H1 (cell line): ENCODE measurements around the gene PHOSPHO1. TPM values are rescaled to one million over a fixed set of nuclear protein-coding genes. Genes with fewer than 3 reads are reported as not detected.

Source experiments
- CBX8 ChIP-seq: fragments of 300-800, 300-1000 bp; sonication (generic); IDR thresholded peaks from 2 replicates; pipeline ENCODE4 v1.7.1; 2016; ENCODE audit warnings: low read depth, low read length, borderline replicate concordance
- CHD7 ChIP-seq: fragments of 300-600 bp; sonication (generic); IDR thresholded peaks from 2 replicates; pipeline ENCODE4 v1.7.1; 2012; ENCODE audit warnings: low read length, moderate library complexity, mild to moderate bottlenecking, inconsistent platforms; ENCODE audit not compliant: insufficient replicate concordance
- CREB1 ChIP-seq: IDR thresholded peaks from 2 replicates; pipeline ENCODE4 v1.6.1; 2012; ENCODE audit warnings: inconsistent platforms
- EGR1 ChIP-seq: IDR thresholded peaks from 2 replicates; pipeline ENCODE4 v1.6.1; 2011; ENCODE audit warnings: low read depth, low read length, borderline replicate concordance
- GTF2F1 ChIP-seq: IDR thresholded peaks from 2 replicates; pipeline ENCODE4 v1.6.1; 2012; ENCODE audit warnings: low read depth, low read length, improper control_type of control experiment, borderline replicate concordance
- KDM5A ChIP-seq: fragments of 200-600 bp; IDR thresholded peaks from 2 replicates; pipeline ENCODE4 v1.7.1; 2012; ENCODE audit warnings: mild to moderate bottlenecking, low read length, inconsistent platforms, mixed read lengths
- MAX ChIP-seq: IDR thresholded peaks from 2 replicates; pipeline ENCODE4 v1.6.1; 2012; ENCODE audit warnings: inconsistent platforms
- SIX5 ChIP-seq: IDR thresholded peaks from 2 replicates; pipeline ENCODE4 v1.6.1; 2011; ENCODE audit warnings: mild to moderate bottlenecking, low read depth, low read length
- SP4 ChIP-seq: IDR thresholded peaks from 2 replicates; pipeline ENCODE4 v1.6.1; 2012; ENCODE audit warnings: low read length, inconsistent platforms
- SRF ChIP-seq: IDR thresholded peaks from 2 replicates; pipeline ENCODE4 v1.6.1; 2011; ENCODE audit warnings: mild to moderate bottlenecking, low read depth, low read length, moderate library complexity
- TAF1 ChIP-seq: IDR thresholded peaks from 2 replicates; pipeline ENCODE4 v1.6.1; 2011; ENCODE audit warnings: mild to moderate bottlenecking, low read depth, low read length
- polyA plus RNA-seq, 7 experiments: library from polyadenylated mRNA; depleted of rRNA in 3 of 7; stranded (reverse) in 5 of 7; unstranded in 2 of 7; fragments of >200 nt in 5 of 7; fragments of 200-250 nt in 2 of 7; gene quantifications; 1 replicate in 5 of 7; 2 replicates in 1 of 7; 4 replicates in 1 of 7; pipeline versions ENCODE4 v1.2.1 to v1.2.3, GENCODE V29; 2011 to 2013; ENCODE audit warnings: missing spikeins in 2 of 7, mixed read lengths in 2 of 7
- total RNA-seq: library from RNA; stranded (reverse); fragmentation: NEBNext Ultra II Directional; extraction: Animal tissue kit (Norgen Biotek cat#: 25700); gene quantifications from 2 replicates; pipeline ENCODE4 v1.2.1, GENCODE V29; 2021

The PHOSPHO1 gene
- total and polyA plus RNA-seq, 2 of the 8 experiments (the other 6 are each of a cell fraction or from before 2014, with no cell fraction given), result 0.34 to 0.45 TPM

DNA sequence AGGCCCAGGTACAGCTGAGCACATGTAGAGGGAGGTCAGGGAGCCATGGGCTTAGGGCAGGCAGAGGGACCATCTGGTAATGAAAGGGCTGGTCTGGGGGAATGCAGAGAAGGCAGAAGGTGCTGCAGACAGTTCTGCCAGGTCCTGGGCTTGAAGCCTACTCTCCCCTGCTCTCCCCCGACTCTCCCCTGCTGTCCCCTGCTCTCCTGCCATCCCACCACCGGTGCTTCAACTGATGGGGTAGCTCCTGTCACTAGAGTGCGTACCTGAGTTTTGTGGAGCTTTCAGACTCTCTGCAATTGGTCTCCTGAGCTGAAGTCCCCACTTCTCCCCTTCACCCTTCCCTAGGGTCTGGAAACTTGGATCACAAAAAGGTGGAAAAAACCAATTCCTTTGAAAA is 37.3 kb upstream of the PHOSPHO1 start (continued):
- no peak for TF ChIP-seq CHD7
- TF ChIP-seq SIX5, result no peak
- no peak for TF ChIP-seq EGR1
- TF ChIP-seq TAF1, result no peak
- TF ChIP-seq MAX, result no peak
- no peak for TF ChIP-seq CREB1
- TF ChIP-seq SRF, result no peak
- no peak for TF ChIP-seq GTF2F1
- no peak for TF ChIP-seq CBX8
- TF ChIP-seq KDM5A, result no peak
- TF ChIP-seq SP4, result no peak
- TF ChIP-seq, all 59 proteins: peak for 0
